NCI-H748 (cell line): ENCODE data around the gene CFAP46.
"Not testable (repeated sequence)": the region's sequence is repeated elsewhere in the genome, so short reads cannot be mapped to it uniquely, and the experiment has no call there.

Experiments
- DNase-seq: peaks from one replicate; lab custom pipeline; 2025; ENCODE audit not compliant: unreplicated experiment; lab: John Stamatoyannopoulos, UW

CFAP46 gene

GRCh38 chr10:132810141-132810806 lies 132.1 kb downstream of the CFAP46 start:
- no peak for DNase-seq

DNA sequence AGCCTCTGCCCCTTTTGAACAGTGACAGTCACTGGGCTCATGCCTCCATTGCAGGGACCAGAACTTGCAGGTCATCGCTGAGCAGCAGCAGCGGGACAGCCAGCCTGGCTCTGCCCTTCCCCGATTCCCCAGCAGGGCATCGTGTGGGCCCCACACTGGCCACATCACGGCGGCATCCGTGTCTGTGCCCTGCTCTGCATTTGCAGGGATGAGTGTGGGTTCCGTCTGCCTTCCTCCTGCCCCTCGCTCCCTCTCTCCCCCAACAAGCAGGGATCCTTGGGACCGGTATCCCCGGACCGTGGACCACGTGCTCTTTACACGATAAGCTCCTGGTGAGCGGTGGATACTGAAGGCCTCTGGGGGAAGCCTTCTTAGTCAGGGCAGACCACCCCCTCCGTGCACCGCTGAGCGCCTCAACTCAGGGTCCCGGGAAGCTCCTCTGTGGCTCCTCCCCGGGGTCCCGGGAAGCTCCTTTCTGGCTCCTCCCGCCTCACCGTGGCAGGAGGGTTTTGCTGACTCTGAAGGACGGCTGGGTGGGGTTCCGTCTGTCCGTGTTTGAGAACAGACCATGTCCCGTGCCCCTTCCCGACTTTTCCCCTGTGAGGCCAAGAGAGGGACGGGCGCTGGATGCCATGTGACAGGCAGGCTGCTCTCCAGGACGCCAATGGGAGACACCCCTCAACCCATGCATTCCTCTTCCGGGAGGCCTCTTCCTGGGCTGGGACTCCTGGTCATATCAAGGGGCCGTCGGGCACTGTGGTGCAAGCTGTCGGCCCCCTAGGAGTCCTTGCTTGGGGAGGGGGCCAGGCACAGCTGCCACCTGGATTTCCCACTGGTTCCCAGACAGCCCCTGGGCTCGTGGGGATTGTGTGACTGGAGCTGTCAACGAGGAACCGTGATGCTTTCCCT lies 132.9 kb downstream of the CFAP46 start:
- DNase-seq, result no peak

- no peak for DNase-seq
These were observed 133.8 kb downstream of the CFAP46 start for GRCh38 chr10:132808383-132809231.

- no peak for DNase-seq
These were observed 134.7 kb downstream of the CFAP46 start for GRCh38 chr10:132807621-132808049.

GRCh38 chr10:132806561-132807003 lies 135.8 kb downstream of the CFAP46 start:
- DNase-seq, result no peak

GRCh38 chr10:132806110-132806509 lies 136.3 kb downstream of the CFAP46 start:
- DNase-seq, result no peak

- DNase-seq, result no peak
These were observed 136.8 kb downstream of the CFAP46 start for GRCh38 chr10:132805599-132805998.

- DNase-seq, result no peak
These were observed 137.5 kb downstream of the CFAP46 start for GRCh38 chr10:132804785-132805426.

DNA sequence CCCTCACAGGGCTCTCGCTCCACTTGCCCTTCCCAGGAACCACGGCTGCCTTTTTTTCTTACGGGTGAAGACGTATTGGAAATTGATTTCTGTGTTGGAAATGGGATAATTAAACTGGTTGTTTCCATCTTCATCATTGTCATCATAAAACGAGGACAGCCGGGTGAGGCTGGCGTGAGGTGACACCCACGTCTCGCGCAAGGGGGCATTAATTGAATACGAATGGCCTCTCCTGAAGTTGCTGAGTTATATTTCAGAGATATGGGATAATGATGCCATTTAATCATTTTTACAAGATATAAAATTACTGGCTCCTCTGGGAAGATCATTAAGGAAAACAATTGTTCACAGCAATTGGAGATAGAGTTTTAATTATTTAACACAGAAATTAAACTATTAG lies 138.1 kb downstream of the CFAP46 start:
- no peak for DNase-seq

- no peak for DNase-seq
These were observed 138.8 kb downstream of the CFAP46 start for GRCh38 chr10:132803416-132804210.

GRCh38 chr10:132802694-132803320 lies 139.6 kb downstream of the CFAP46 start:
- DNase-seq, result no peak

DNA sequence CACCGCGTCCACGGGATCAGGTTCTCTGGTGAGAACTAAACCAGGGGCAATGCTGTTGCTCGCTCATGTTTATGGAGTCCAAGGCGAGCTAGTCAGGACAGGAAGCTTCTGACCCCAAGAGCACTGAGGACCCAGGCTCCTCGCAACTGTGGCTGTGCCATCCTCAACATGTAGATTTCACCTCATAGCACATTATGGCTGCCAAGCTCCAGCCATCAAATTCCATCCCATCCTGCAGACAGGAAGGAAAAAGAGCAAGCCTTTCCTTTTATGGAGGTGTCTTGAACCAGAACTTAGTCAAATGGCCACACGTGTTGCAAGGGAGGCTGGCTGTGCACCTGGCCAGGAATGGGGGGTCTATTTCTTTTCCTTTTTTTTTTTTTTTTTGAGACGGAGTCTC lies 140.3 kb downstream of the CFAP46 start:
- no peak for DNase-seq

GRCh38 chr10:132799865-132800264 lies 142.5 kb downstream of the CFAP46 start:
- no peak for DNase-seq

DNA sequence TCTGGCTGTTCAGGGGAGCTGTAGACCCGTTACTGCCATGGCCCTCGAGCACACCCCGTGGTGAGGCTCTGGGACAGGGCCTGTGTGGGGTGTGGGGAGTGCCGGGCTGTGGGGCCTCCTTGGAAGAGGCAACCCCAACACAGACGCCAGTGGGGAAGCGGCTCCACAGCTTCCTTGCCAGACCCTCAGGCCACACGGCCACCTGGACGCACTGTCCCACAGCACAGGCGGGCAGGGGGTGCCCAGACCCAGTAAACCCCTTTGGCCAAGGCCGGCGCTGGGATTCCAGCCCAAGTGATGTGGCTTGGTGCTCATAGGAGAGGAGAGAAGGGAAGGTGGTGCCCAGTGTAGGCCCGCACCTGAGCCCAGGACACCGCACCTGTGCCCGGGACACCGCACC lies 143.5 kb downstream of the CFAP46 start:
- DNase-seq, result no peak

DNA sequence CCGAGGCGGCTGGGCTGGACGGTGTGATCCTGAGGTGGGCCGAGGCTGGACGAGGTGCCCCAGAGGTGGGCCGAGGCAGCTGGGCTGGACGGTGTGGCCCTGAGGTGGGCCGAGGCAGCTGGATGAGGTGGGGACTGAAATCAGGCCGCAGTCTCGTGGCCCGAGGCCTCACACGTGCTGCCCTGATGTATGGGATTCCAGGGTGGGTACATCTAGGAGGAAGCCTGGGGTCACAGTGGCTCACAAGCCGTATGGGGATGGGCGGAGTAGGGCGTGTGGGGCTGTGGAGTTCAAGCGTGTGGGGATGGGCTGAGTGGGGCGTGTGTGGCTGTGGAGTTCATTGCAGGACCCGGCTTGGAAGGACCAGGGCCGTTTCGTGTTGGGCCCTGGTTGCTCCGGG lies 144.0 kb downstream of the CFAP46 start:
- DNase-seq, result no peak

- not testable (repeated sequence) for DNase-seq
These were observed 144.4 kb downstream of the CFAP46 start for GRCh38 chr10:132797986-132798385.

DNA sequence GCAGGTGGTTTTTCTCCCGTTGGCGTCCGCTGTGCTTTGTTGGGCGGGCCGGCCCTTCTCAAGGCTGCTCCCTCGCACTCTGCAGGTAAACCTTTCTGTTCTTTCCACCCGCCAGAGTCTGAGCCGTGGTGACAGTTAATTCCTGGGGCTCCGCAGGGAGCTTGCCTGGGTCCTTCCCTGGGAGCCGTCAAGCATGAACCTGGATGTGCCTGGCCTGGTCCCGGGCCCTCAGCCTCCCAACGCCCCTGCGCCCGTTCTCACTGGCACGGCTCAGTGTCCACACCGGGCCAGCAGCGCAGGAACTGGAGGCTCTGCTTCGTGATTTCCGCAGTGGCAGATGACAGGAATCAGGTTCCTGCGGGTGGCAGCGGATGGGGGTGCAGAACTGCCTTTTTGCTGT lies 145.5 kb downstream of the CFAP46 start:
- no peak for DNase-seq

- DNase-seq, result peak; percentile 21
These were observed 148.2 kb downstream of the CFAP46 start for GRCh38 chr10:132793871-132794849.
